ENCODE results near the gene ZNF500. TPM values are rescaled to one million over a fixed set of nuclear protein-coding genes. Genes with fewer than 3 reads are reported as not detected.

The ZNF500 gene
- total and polyA plus RNA-seq, 2 of the 4 experiments (the other 2 are of a cell fraction) = 4.5 to 5.9 TPM

DNA sequence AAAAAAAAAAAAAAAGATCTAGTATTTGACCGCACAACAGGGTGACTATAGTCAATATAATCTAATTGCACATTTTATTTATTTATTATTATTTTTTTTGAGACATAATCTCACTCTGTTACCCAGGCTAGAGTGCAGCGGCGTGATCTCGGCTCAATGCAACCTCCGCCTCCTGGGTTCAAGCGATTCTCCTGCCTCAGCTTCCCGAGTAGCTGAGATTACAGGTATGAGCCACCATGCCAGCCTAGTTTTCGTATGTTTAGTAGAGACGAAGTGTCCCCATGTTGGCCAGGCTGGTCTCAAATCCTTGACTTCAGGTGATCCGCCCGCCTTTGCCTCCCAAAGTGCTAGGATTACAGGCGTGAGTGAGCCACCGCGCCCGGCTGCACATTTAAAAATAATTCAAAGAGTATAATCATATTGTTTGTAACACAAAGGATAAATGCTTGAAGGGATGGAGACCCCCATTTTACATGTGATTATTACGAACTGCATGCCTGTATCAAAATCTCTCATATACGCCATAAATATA lies 33.7 kb downstream of the ZNF500 start:
- H3K27ac ChIP-seq (ENCODE audit: insufficient read depth, low read length) = peak overlapping the region; percentile 11; the same call in 1 of the 2 replicates

More for the DNA sequence above, 33.7 kb downstream of the ZNF500 start:
- H2AK9ac ChIP-seq (replicated peaks; ENCODE audit: low read depth, low read length, poor library complexity) = no peak overlapping the region
- no peak overlapping the region for H2BK120ac ChIP-seq (ENCODE audit: low read depth, low read length)
- peak overlapping the region; percentile 43; the same call in 1 of the 2 replicates for H4K91ac ChIP-seq (ENCODE audit: insufficient read depth, low read depth, low read length)
- no peak for DNase-seq
- peaks cover 19 to 44% of the 10 kb centered on the region in 2 experiments for H3K79me1 ChIP-seq (ENCODE audit: low read depth in 1 of 2, low read length in 2 of 2)
- ChIA-PET POLR2A (ENCODE audit: unreplicated experiment) (no interaction called here), CTCF (no interaction called here)
- H2BK15ac ChIP-seq (ENCODE audit: low read depth, low read length) = no peak overlapping the region
- H3K4me3 ChIP-seq (ENCODE audit: insufficient read depth, low read depth, low read length) = peak overlapping the region; percentile 89
- peaks cover 3% of the 10 kb centered on the region; the same call in 1 of the 2 replicates for H4K20me1 ChIP-seq (ENCODE audit: insufficient read depth, low read length)
- peaks cover 4% of the 10 kb centered on the region; the same call in 1 of the 2 replicates for H3K9me1 ChIP-seq (ENCODE audit: insufficient read depth, low read length)
- no peak for ATAC-seq (ENCODE audit: low read depth)
- intact Hi-C loops (cut with micrococcal nuclease) (no loop called here), in situ Hi-C loops (cut with MboI; ENCODE audit: low sequenced_read_pairs) (no loop called here), dilution Hi-C loops (cut with HindIII; ENCODE audit: low sequenced_read_pairs, unreplicated experiment) (no loop called here)
- no peak overlapping the region for H4K5ac ChIP-seq (ENCODE audit: low read depth, low read length)
- no peak overlapping the region for H2AFZ ChIP-seq (replicated peaks; ENCODE audit: low read length, poor library complexity)
- peak overlapping the region; percentile 66 to 90; a peak in 2 of 4 replicates for H4K8ac ChIP-seq (ENCODE audit: low read depth in 2 of 2, low read length in 2 of 2)
- no peaks in the 10 kb centered on the region for H3K27me3 ChIP-seq (ENCODE audit: control insufficient read depth, insufficient read depth, low read length)
- TF ChIP-seq MXI1 (IDR thresholded peaks at IDR 0.05; ENCODE audit: borderline replicate concordance, low read depth, low read length) = no peak
- no peak for TF ChIP-seq RFX5 (IDR thresholded peaks at IDR 0.05; ENCODE audit: low read depth, low read length)
- TF ChIP-seq NFE2L2 (IDR thresholded peaks at IDR 0.05; ENCODE audit: low read depth, low read length) = no peak
- no peak for TF ChIP-seq RCOR1 (IDR thresholded peaks at IDR 0.05; ENCODE audit: insufficient replicate concordance, low read length)
- no peak for TF ChIP-seq CEBPB (IDR thresholded peaks at IDR 0.05; ENCODE audit: low read depth, low read length)
- no peak for TF ChIP-seq FOS (IDR thresholded peaks at IDR 0.05; ENCODE audit: low read depth, low read length)
- TF ChIP-seq, protein P1, sequence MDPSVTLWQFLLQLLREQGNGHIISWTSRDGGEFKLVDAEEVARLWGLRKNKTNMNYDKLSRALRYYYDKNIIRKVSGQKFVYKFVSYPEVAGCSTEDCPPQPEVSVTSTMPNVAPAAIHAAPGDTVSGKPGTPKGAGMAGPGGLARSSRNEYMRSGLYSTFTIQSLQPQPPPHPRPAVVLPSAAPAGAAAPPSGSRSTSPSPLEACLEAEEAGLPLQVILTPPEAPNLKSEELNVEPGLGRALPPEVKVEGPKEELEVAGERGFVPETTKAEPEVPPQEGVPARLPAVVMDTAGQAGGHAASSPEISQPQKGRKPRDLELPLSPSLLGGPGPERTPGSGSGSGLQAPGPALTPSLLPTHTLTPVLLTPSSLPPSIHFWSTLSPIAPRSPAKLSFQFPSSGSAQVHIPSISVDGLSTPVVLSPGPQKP (IDR thresholded peaks at IDR 0.05; ENCODE audit: borderline replicate concordance, low read depth, low read length) = no peak
- no peak for TF ChIP-seq MAZ (IDR thresholded peaks at IDR 0.05; ENCODE audit: borderline replicate concordance, low read depth, low read length)
- no peak for TF ChIP-seq RAD21 (IDR thresholded peaks at IDR 0.05; ENCODE audit: low read length)
- TF ChIP-seq POLR2A (IDR thresholded peaks at IDR 0.05; ENCODE audit: low read depth, low read length) = no peak
- H3K14ac ChIP-seq (replicated peaks; ENCODE audit: low read depth, low read length) = peak overlapping the region; percentile 20; the same call in 1 of the 2 replicates
- H3K9me3 ChIP-seq (ENCODE audit: control insufficient read depth, insufficient read depth, low read length) = no peaks in the 10 kb centered on the region
- peak overlapping the region; percentile 90 for H3K9ac ChIP-seq (ENCODE audit: low read depth, low read length)
- H2BK20ac ChIP-seq (ENCODE audit: low read depth, low read length) = no peak overlapping the region
- H3K18ac ChIP-seq (ENCODE audit: low read depth, low read length) = no peak overlapping the region
- peak overlapping the region; percentile 53 for H3K23ac ChIP-seq (ENCODE audit: low read depth, low read length)
- H3K4ac ChIP-seq (ENCODE audit: low read depth, low read length) = 0 out of 2 replicates have a peak overlapping the region, but pooled peaks have one; percentile 12
- peak overlapping the region; percentile 74; the same call in 1 of the 2 replicates for H2AK5ac ChIP-seq (ENCODE audit: low read depth, low read length)
- peak overlapping the region; percentile 98 for H3K4me2 ChIP-seq (ENCODE audit: low read depth, low read length)
- H2BK5ac ChIP-seq (ENCODE audit: low read depth, low read length, poor library complexity, severe bottlenecking) = no peak overlapping the region
- peaks cover 15% of the 10 kb centered on the region for H3K36me3 ChIP-seq (ENCODE audit: control insufficient read depth, insufficient read depth, low read length)
- BruUV-seq (replicated peaks) = no TSS peak
- 0% methylated on average over 3 of the region's 17 CpGs; no CpG with 5 or more reads in 1 of the 2 experiments for WGBS, 2 experiments (ENCODE audit: extremely low coverage in 2 of 2, insufficient read length in 1 of 2)
- H3K4me1 ChIP-seq (ENCODE audit: control insufficient read depth, insufficient read depth, low read length) = peaks cover 4% of the 10 kb centered on the region
- H3K56ac ChIP-seq (ENCODE audit: extremely low read depth, insufficient read depth, low read length) = peak overlapping the region; percentile 47; the same call in 1 of the 2 replicates
